ENCODE measurements around the gene GRSF1. TPM values are rescaled to one million over a fixed set of nuclear protein-coding genes. Genes with fewer than 3 reads are reported as not detected.
"Not testable (repeated sequence)": the region's sequence is repeated elsewhere in the genome, so short reads cannot be mapped to it uniquely, and the experiment has no call there.

Gene GRSF1, protein sequence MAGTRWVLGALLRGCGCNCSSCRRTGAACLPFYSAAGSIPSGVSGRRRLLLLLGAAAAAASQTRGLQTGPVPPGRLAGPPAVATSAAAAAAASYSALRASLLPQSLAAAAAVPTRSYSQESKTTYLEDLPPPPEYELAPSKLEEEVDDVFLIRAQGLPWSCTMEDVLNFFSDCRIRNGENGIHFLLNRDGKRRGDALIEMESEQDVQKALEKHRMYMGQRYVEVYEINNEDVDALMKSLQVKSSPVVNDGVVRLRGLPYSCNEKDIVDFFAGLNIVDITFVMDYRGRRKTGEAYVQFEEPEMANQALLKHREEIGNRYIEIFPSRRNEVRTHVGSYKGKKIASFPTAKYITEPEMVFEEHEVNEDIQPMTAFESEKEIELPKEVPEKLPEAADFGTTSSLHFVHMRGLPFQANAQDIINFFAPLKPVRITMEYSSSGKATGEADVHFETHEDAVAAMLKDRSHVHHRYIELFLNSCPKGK
- 53.6 and 74.1 TPM in 2 replicates for total RNA-seq (2014; rRNA removed; shearing (Covaris generic))

DNA sequence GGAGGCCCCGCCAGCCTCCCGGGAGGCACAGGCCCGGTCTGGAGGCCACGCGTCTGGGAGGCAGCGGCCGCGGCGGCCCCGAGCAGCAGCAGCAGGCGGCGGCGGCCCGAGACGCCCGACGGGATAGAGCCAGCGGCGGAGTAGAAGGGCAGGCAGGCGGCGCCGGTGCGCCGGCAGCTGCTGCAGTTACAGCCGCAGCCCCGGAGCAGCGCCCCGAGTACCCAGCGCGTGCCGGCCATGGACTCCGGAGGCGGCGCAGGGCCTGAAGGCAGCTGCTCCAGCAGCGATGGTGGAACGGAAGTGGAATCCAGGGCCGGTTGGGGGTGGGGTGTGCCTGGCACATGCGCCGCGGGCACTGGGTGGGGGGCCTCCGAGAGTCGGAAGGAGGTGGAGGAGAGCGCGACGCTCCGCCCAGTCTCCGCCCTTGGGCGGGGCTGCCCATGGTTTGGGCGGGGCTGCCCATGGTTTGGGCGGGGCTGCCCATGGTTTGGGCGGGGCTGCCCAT lies at the start of gene GRSF1:
Gene GRSF1 (minus strand): TSS at position 302 of the 505 bp plus-strand sequence. CDS start 63 bp downstream, at position 239.
- DNase-seq (ENCODE audit: low spot score), result peak; percentile 83

DNA sequence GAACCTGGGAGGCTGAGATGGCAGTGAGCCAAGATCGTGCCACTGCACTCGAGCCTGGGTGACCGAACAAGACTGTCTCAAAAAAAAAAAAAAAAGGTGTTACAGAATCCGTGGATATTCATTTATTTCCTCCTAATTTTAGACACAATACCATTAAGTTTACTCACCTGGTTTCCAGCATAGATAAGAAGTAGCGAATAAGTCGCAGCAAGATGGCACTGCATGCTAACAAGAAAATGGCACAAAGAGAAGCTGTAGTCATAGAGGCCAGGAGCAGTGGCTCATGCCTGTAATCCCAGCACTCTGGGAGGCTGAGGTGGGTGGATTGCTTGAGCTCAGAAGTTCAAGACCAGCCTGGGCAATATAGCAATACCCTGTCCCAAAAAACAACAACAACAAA lies 45.5 kb upstream of the GRSF1 start:
- DNase-seq (ENCODE audit: low spot score), result no peak

DNA sequence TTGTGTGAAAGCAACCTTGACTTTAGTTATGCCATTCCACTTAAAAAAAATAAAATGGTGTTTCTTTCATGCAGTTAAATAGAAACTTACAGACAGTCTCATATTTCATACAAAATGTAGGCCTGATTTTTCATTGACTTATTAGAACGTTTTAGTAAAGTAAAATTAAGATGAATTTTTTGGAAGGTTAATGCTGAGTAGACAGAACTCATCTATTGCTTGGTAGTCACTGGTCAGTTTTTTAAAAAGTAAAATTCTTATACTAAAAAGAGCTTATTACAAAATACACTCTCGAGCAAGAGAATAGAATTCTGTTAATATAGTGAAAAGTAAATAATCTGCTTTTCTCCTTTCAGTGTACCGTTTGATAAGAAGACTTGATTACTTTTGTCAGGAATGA lies 41.0 kb upstream of the GRSF1 start:
- no peak for DNase-seq (ENCODE audit: low spot score)

- DNase-seq (ENCODE audit: low spot score), result no peak
Measured at GRCh38 chr4:70877556-70877955, 37.9 kb upstream of the GRSF1 start.

GRCh38 chr4:70874268-70875156 lies 34.8 kb upstream of the GRSF1 start:
- DNase-seq (ENCODE audit: low spot score), result no peak

- no peak for DNase-seq (ENCODE audit: low spot score)
Measured at GRCh38 chr4:70873216-70873615, 33.5 kb upstream of the GRSF1 start.

DNA sequence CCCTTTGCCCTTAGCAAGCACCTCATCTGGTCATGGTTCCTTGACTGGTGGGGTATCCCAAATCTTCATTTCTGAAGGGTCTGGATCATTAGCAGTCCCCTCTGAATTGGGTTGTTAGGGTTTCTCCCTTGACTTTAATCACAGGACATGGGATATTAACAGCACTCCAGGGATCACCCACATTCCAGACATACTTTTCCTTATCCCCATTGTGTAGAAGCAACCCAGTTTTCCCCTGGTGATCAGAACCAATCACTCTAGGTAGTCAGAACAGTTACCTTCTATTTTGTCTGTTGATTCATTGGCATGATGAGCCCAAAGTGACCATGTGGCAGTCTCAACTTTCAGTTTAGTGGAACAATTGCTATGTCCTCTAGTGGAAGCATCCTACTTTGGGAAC lies 29.1 kb upstream of the GRSF1 start:
- no peak for DNase-seq (ENCODE audit: low spot score)

- peak; percentile 42 for DNase-seq (ENCODE audit: low spot score)
Measured at GRCh38 chr4:70863099-70863790, 23.6 kb upstream of the GRSF1 start.

- no peak for DNase-seq (ENCODE audit: low spot score)
Measured at GRCh38 chr4:70859066-70859465, 19.4 kb upstream of the GRSF1 start.

DNA sequence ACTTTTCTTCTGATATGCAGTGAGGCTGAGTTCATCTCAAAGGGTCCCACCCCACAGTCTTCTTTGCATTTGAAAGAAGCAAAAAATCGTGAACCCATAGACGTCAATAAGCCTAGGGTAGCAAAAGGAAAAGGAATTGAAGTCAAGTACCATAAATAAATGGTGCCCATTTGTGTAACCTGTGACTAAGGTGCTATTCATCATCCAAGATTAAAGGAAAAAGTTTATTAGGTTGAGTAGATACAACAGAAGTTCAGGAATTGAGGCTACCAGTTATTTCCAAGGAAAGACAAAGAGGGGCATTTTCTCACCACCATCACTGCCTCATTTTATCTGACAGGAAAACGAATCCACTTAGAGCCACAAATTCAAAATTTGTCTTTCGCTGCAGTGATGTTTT lies 18.8 kb upstream of the GRSF1 start:
- DNase-seq (ENCODE audit: low spot score), result no peak

DNA sequence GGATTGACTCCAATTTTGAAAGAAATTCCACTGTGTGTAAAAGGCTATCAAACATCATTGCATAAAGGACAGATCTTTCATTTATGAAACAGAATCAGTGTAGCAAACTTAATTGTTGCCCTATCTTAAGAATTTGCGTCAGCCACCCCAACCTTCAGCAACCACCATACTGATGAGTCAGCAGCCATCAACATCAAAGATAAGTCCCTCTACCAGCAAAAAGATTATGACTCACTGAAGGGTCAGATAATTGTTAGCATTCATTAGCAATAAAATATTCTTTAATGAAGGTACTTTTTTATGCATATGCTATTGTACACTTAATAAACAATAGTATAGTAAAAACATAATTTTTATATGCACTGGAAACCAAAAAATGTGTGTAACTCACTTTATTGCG lies 15.8 kb upstream of the GRSF1 start:
- no peak for DNase-seq (ENCODE audit: low spot score)

DNA sequence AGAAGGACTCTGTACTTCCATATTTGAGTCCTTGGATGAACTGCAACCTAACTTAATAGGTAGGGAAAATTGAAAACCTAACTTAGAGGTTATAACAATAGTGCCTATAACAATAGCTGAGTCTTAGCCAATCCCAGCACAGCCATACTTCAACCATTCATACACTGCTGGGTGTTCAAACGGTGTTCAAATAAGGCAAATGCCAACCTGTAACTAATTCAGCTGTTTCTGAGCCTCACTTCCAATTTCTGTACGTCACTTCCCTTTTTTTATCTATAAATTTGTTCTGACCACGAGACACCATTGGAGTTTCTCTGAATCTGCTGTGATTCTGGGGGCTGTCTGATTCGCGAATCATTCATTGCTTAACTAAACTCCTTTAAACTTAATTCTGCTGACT lies 9.6 kb upstream of the GRSF1 start:
- no peak for DNase-seq (ENCODE audit: low spot score)

DNA sequence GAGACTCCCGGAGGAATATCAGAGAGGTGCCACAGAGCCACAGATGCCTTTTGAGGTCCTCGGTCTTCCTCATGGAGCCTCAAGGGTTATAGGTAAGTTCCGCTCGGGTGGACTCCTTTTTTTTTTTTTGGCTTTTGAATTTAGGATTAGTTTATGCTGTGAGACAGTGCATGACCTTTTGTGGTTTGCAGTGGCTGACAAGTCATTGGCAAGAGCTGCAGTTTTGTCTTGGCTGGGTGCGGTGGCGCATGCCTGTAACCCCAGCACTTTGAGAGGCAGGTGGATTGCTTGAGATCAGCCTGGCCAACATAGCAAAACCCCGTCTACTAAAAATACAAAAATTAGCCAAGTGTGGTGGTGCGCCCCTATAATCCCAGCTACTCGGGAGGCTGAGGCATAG lies 4.5 kb upstream of the GRSF1 start:
- DNase-seq (ENCODE audit: low spot score), result no peak

DNA sequence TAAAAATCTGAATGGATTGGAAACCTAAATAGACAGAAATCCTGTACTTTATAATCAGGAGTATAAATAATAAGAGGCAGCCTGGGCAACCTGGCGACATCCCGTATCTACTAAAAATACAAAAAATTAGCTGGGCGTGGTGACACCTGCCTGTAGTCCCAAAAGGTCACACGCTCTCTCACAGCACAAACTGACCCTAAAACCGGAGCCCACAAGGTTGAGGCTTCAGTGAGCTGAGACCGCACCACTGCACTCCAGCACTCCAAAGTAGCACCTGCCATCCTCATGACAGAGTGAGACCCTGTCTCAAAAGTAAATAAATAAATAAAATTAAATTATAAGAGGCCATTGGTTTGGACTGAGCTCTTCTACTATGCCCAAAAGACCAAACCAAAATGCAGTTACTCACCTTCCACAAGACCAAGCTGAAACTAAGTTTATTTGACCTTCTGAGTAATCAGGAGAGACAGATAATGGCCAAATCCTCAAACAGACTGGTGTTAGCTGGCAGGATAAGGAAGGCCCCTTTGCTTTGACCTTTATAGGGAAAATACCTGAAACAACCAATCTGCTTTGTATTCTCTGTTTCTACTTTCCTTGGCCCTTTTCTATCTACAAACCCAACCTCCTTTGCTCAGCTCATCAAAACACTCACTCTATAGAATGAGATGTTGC lies 3.2 kb upstream of the GRSF1 start:
- no peak for DNase-seq (ENCODE audit: low spot score)

DNA sequence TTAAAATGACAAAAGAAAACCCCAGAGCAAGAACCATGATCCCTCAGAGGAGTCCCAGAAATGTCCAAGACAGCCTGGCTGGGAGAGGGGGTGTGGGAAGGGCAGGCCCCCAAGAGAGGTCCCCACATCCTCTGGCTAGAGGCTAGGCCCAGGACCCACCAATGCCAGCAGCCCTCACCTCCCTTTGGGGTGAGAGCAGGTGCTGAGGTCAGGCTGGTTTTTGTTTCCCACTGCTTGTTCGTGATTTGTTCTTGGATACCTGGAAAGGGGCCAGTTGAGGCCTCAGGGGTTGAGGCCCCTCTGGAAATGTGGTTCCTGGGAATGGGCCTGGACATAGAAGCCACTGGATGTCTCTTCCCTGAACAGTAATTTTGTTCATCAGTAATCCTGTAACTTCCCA lies 2.3 kb upstream of the GRSF1 start:
- no peak for DNase-seq (ENCODE audit: low spot score)

- no peak for DNase-seq (ENCODE audit: low spot score)
Measured at GRCh38 chr4:70841211-70841610, 1.5 kb upstream of the GRSF1 start.

GRCh38 chr4:70840631-70841030 lies 941 bp upstream of the GRSF1 start:
- not testable (repeated sequence) for DNase-seq (ENCODE audit: low spot score)

DNA sequence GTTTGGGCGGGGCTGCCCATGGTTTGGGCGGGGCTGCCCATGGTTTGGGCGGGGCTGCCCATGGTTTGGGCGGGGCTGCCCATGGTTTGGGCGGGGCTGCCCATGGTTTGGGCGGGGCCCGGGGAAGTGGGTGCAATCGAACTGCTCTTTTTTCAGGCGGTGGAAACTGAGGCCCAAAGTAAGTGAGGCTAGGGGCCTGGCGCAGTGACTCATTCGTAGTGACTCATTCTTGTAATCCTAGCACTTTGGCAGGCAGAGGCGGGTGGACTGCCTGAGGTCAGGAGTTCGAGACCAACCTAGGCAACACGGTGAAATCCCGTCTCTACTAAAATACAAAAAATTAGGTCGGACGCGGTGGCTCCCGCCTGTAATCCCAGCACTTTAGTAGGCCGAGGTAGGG lies 447 bp upstream of the GRSF1 start:
- DNase-seq (ENCODE audit: low spot score), result peak; percentile 67

DNA sequence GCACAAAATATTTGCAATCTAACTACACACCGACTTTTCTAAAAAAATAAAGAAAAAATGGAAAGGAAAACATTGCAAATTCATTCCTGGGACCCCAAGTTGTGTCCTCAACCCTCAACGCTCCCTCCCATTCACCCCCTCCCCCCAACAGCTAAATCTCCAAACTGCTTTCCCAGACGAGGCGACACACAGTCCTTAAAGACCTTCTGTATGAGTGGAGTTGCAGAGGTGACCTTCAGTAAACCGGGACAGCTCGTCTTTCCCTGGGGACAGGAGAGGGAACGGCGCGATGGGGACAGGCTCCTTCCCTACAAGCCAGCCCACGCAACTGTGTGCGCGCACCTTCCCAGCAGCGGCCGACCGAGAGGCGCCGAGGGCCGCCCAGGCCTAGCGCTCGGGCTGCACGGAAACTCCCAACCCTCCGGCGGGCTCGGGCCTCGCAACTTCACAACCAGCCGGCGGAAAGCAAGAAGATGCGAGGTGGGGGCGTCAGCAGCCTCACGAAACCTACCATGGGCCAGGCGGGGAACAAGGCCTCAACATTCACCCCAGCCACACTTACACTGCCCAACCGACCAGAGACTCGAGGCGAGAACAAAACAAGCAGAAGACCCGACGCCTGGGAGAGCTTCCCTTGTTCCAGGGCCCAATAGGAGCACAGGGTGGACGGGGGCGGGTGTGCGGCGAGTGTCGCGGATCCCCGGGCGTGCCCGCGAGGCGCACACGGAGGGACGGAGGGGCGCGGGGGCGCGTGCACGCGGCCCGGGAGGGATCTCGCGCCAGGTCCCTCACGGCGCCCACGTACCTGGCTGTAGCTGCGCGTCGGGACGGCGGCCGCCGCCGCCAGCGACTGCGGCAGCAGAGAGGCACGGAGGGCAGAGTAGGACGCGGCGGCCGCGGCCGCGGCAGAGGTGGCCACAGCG lies 763 bp downstream of the GRSF1 start:
- peak; percentile 17 for DNase-seq (ENCODE audit: low spot score)

DNA sequence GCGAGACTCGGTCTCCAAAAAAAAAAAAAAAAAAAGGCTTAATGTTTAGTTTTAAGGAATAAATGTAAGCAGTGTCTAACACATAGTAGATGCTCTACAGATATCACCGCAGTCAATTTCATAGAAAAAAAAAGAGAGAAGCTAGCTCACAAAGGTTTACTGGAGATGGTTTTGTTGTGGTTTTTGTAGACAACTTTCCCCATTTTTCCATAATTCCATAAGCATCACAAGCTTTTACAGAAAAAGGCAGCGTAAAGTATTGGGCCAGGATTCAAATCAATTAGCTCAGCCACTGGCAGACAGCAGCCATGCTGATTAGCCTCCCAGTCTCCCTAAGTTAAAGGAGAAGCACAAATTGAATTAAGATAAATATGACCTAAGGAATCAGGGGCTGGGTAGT lies 1.5 kb downstream of the GRSF1 start:
- no peak for DNase-seq (ENCODE audit: low spot score)

Measured in H4 (cell line).